NB4 (cell line): ENCODE results near the gene ST8SIA5.

ENCODE experiments used
- DNase-seq: peaks from one replicate; pipeline ENCODE4 v3.0.0; 2010; ENCODE audit warnings: low read depth
- H3K4me3 ChIP-seq: one replicate; pipeline ENCODE4 v1.5.1; 2011; ENCODE audit warnings: mild to moderate bottlenecking, low read depth, low read length, moderate library complexity
- CTCF ChIP-seq: IDR thresholded peaks from one replicate; pipeline ENCODE4 v1.5.1; 2012; ENCODE audit warnings: low read depth, low read length
- MAX ChIP-seq: IDR thresholded peaks from 2 replicates; pipeline ENCODE4 v1.6.1; 2011; ENCODE audit warnings: low read depth, low read length
- MYC ChIP-seq: IDR thresholded peaks from 2 replicates; pipeline ENCODE4 v1.6.1; 2011; ENCODE audit warnings: low read depth, low read length
- POLR2A ChIP-seq: IDR thresholded peaks from 2 replicates; pipeline ENCODE4 v1.6.1; 2011; ENCODE audit warnings: mild to moderate bottlenecking; ENCODE audit not compliant: insufficient read length; ENCODE audit errors: extremely low read depth

Gene ST8SIA5

GRCh38 chr18:46751882-46752281 is 5.0 kb downstream of the ST8SIA5 start:
- TF ChIP-seq MAX, result no peak
- no peak for TF ChIP-seq MYC
- no peak for TF ChIP-seq CTCF
- TF ChIP-seq POLR2A, result no peak
- DNase-seq, result no peak
- H3K4me3 ChIP-seq, result no peak overlapping the region

- no peak for TF ChIP-seq MAX
- no peak for TF ChIP-seq POLR2A
- no peak for TF ChIP-seq MYC
- no peak for TF ChIP-seq CTCF
- H3K4me3 ChIP-seq, result no peak overlapping the region
- DNase-seq, result no peak
These were observed 6.2 kb downstream of the ST8SIA5 start for GRCh38 chr18:46750626-46751025.

GRCh38 chr18:46748466-46748865 is 8.4 kb downstream of the ST8SIA5 start:
- no peak overlapping the region for H3K4me3 ChIP-seq
- no peak for DNase-seq
- TF ChIP-seq MAX, result no peak
- TF ChIP-seq MYC, result no peak
- no peak for TF ChIP-seq CTCF
- no peak for TF ChIP-seq POLR2A

- no peak for DNase-seq
- TF ChIP-seq MYC (no peak), POLR2A (no peak), CTCF (no peak), MAX (no peak)
- H3K4me3 ChIP-seq, result no peak overlapping the region
These were observed 16.8 kb downstream of the ST8SIA5 start for GRCh38 chr18:46740046-46740445.

GRCh38 chr18:46738491-46738890 is 18.4 kb downstream of the ST8SIA5 start:
- no peak for DNase-seq

More at GRCh38 chr18:46738491-46738890, 18.4 kb downstream of the ST8SIA5 start:
- TF ChIP-seq MAX (no peak), POLR2A (no peak), CTCF (no peak), MYC (no peak)
- H3K4me3 ChIP-seq, result no peak overlapping the region
